Suppressor macrophage treated with lipopolysaccharide for 4 hours (primary cell): ENCODE results near the gene ZNF264.
"Not testable (repeated sequence)": the region's sequence is repeated elsewhere in the genome, so short reads cannot be mapped to it uniquely, and the experiment has no call there.

Experiments used
- DNase-seq: peaks from one replicate; pipeline ENCODE4 v3.0.0-alpha.2; 2020

The ZNF264 gene

DNA sequence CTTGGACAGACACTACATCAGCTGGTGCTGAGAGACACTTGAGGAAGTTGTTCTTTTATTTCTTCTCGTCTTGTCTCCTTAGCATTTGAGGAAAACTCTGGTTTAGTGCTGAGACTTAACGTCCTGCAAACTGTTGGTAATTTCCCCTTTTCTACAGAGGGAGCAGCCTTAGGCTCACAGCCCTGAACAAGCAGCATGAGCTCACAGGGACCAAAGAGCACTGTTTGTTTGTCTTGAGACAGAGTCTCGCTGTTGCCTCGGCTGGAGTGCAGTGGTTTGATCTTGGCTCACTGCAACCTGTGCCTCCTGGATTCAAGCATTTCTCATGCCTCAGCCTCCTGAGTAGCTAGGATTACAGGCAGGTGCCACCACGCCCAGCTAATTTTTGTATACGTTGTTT is 54.7 kb downstream of the ZNF264 start:
- no peak for DNase-seq

- no peak for DNase-seq
Measured at GRCh38 chr19:57248646-57249045, 57.3 kb downstream of the ZNF264 start.

DNA sequence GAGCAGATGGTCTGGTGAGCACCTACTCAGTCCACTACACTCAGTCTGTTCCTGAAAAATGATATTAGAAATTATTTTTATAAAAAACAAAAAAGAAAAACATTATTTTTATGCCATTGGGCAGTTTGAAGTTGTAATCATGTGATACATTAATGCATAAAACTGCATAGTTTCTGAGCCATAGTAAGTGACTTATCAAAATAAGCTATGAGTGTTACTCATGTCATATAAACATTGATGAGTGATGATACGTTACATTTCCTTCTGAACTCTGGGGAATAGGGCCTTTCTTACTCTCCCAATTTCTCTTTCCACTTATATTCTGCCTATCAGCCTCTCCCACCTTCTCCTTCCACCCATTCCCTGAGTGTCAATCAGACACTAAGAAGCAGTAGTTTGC is 58.0 kb downstream of the ZNF264 start:
- DNase-seq, result no peak

DNA sequence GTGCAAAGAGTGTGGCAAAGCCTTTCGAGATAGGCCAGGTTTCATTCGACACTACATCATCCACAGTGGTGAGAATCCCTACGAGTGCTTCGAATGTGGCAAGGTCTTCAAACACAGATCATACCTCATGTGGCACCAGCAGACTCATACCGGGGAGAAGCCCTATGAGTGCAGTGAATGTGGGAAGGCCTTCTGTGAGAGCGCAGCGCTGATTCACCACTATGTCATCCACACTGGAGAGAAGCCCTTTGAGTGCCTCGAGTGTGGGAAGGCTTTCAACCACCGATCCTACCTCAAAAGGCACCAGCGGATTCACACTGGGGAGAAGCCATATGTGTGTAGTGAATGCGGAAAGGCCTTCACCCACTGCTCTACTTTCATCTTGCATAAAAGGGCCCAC is 62.5 kb downstream of the ZNF264 start:
- DNase-seq, result not testable (repeated sequence)

- no peak for DNase-seq
Measured at GRCh38 chr19:57262044-57262443, 70.7 kb downstream of the ZNF264 start.

DNA sequence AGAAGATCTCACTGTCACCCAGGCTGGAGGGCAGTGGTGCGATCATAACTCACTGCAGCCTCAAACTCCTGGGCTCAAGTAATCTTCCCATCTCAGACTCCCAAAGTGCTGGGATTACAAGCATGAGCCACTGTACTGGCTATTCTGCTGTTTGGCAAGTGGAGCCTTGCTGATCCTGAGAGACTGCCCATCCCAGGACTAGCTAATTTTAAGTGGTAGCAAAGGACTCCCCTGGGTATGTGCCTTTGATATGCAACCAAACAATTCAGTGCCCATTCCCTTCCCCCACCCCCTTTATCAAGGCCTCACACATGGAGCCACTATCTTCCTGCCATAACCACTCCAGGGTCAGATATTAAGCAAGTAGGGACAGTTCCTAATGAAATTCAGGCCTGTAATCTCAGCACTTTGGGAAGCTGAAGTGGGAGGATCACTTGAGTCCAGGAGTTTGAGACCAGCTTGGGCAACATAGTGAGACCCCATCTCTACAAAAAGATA is 72.0 kb downstream of the ZNF264 start:
- DNase-seq, result no peak

GRCh38 chr19:57267291-57267690 is 76.0 kb downstream of the ZNF264 start:
- DNase-seq, result no peak

DNA sequence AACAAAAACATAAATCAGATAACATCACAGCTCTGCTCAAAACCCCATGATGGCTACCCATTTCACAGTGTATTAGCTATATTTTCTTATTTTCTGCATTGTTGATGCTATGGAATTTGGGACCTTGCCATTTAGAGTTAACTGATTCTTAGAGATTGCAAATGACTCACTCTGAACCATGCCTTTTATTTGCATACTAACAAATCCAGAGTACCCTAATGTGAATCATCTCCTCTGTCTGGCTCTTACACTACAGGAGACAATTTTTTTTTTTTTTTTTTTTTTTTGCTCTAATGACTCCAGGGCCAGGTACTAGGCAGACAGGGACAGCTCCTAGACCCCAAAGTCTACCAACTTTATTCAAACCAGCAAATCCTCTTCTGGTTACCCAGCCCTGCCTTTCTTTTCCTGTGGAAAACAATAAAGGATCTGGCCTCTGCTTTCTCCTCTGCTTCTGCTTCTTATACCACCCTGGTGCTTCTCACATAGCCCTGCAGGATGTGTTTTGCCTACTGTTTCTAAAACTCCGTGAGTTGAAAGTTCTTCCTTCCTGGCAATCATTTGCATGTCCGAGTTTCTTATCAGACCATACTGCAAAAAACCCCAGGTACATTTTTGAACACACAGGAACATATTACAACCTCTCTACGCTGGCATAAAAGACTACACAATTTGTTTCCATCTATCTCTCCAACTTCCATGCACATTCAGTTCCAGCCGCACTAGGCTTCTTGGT is 78.4 kb downstream of the ZNF264 start:
- no peak for DNase-seq

- no peak for DNase-seq
Measured at GRCh38 chr19:57271280-57271679, 80.0 kb downstream of the ZNF264 start.
